ENCODE data around the gene EFCAB10.
A peak's percentile ranks its signal among the peaks of the same experiment; 100 is the strongest.
"Not testable (repeated sequence)": the region's sequence is repeated elsewhere in the genome, so short reads cannot be mapped to it uniquely, and the experiment has no call there.

Gene EFCAB10

GRCh38 chr7:105531792-105532671 lies 49.3 kb downstream of the EFCAB10 start, which contains the start of gene RINT1:
RINT1 (plus strand) TSS chr7:105532201; CDS start chr7:105532316, 115 bp downstream.
- Mint-ChIP-seq H3K4me1 (peaks cover 8% of the 10 kb centered on the region), H3K27me3 (no peaks in the 10 kb centered on the region), H3K27ac (peak within 1 kb of the TSS; percentile 78), H3K9me3 (no peaks in the 10 kb centered on the region), H3K36me3 (peaks cover 2% of the 10 kb centered on the region), H3K4me3 (peak within 1 kb of the TSS; percentile 93)
- DNase-seq (ENCODE audit: low spot score in 2 of 2) (peak; percentile 93 to 95), ATAC-seq (ENCODE audit: low read depth) (peak; percentile 91)

GRCh38 chr7:105530546-105530945 lies 50.7 kb downstream of the EFCAB10 start:
- H3K9me3 Mint-ChIP-seq: no peaks in the 10 kb centered on the region
- no peaks in the 10 kb centered on the region for H3K36me3 Mint-ChIP-seq
- no peaks in the 10 kb centered on the region for H3K27me3 Mint-ChIP-seq
- ATAC-seq (ENCODE audit: low read depth) (no peak), DNase-seq (ENCODE audit: low spot score in 2 of 2) (no peak)
- peaks cover 8% of the 10 kb centered on the region for H3K4me1 Mint-ChIP-seq
- H3K4me3 Mint-ChIP-seq: peak overlapping the region; percentile 3
- no peak overlapping the region for H3K27ac Mint-ChIP-seq

- Mint-ChIP-seq H3K27me3 (no peaks in the 10 kb centered on the region), H3K4me1 (peaks cover 8% of the 10 kb centered on the region), H3K9me3 (no peaks in the 10 kb centered on the region), H3K4me3 (peak overlapping the region; percentile 3), H3K36me3 (no peaks in the 10 kb centered on the region), H3K27ac (peak overlapping the region; percentile 5)
- ATAC-seq (ENCODE audit: low read depth): no peak
- DNase-seq (ENCODE audit: low spot score in 2 of 2): no peak
Observed at GRCh38 chr7:105530126-105530525, 51.2 kb downstream of the EFCAB10 start.

- H3K36me3 Mint-ChIP-seq; H3K4me3 Mint-ChIP-seq; H3K27ac Mint-ChIP-seq; DNase-seq (ENCODE audit: low spot score in 2 of 2); H3K27me3 Mint-ChIP-seq; H3K4me1 Mint-ChIP-seq; ATAC-seq (ENCODE audit: low read depth); H3K9me3 Mint-ChIP-seq: not testable (repeated sequence)
Observed at GRCh38 chr7:105527737-105528136, 53.6 kb downstream of the EFCAB10 start.

GRCh38 chr7:105524840-105525239 lies 56.5 kb downstream of the EFCAB10 start:
- H3K4me3 Mint-ChIP-seq: no peak overlapping the region
- H3K27me3 Mint-ChIP-seq: no peaks in the 10 kb centered on the region
- no peaks in the 10 kb centered on the region for H3K9me3 Mint-ChIP-seq
- ATAC-seq (ENCODE audit: low read depth) (no peak), DNase-seq (ENCODE audit: low spot score in 2 of 2) (no peak)
- no peak overlapping the region for H3K27ac Mint-ChIP-seq
- H3K4me1 Mint-ChIP-seq: peaks cover 9% of the 10 kb centered on the region
- no peaks in the 10 kb centered on the region for H3K36me3 Mint-ChIP-seq

- not testable (repeated sequence) for H3K4me3 Mint-ChIP-seq; H3K27ac Mint-ChIP-seq; ATAC-seq (ENCODE audit: low read depth); H3K36me3 Mint-ChIP-seq; H3K9me3 Mint-ChIP-seq; DNase-seq (ENCODE audit: low spot score in 2 of 2); H3K4me1 Mint-ChIP-seq; H3K27me3 Mint-ChIP-seq
Observed at GRCh38 chr7:105524423-105524822, 56.9 kb downstream of the EFCAB10 start.

- H3K27ac Mint-ChIP-seq: peak within 1 kb of the TSS; percentile 88
- no peaks in the 10 kb centered on the region for H3K36me3 Mint-ChIP-seq
- peak within 1 kb of the TSS; percentile 94 for H3K4me3 Mint-ChIP-seq
- H3K9me3 Mint-ChIP-seq: no peaks in the 10 kb centered on the region
- peaks cover 9% of the 10 kb centered on the region for H3K4me1 Mint-ChIP-seq
- peak; percentile 62 to 70 for DNase-seq (ENCODE audit: low spot score in 2 of 2)
- ATAC-seq (ENCODE audit: low read depth): peak; percentile 91
- no peaks in the 10 kb centered on the region for H3K27me3 Mint-ChIP-seq
Observed at GRCh38 chr7:105521717-105522463, 59.4 kb downstream of the EFCAB10 start, which contains the start of gene PUS7. PUS7 (minus strand) TSS chr7:105522271; CDS start chr7:105508512, 13,759 bp downstream.

- DNase-seq (ENCODE audit: low spot score in 2 of 2): peak in 1 of 2 donors; percentile 5
- Mint-ChIP-seq H3K36me3 (no peaks in the 10 kb centered on the region), H3K4me3 (peak overlapping the region; percentile 94), H3K4me1 (peaks cover 9% of the 10 kb centered on the region), H3K27ac (peak overlapping the region; percentile 88), H3K27me3 (no peaks in the 10 kb centered on the region), H3K9me3 (no peaks in the 10 kb centered on the region)
- ATAC-seq (ENCODE audit: low read depth): peak; percentile 14
Observed at GRCh38 chr7:105521027-105521716, 60.1 kb downstream of the EFCAB10 start.

GRCh38 chr7:105520620-105521019 lies 60.7 kb downstream of the EFCAB10 start:
- not testable (repeated sequence) for H3K36me3 Mint-ChIP-seq; H3K27ac Mint-ChIP-seq; DNase-seq (ENCODE audit: low spot score in 2 of 2); H3K4me1 Mint-ChIP-seq; H3K27me3 Mint-ChIP-seq; ATAC-seq (ENCODE audit: low read depth); H3K9me3 Mint-ChIP-seq
- peak overlapping the region; percentile 32 for H3K4me3 Mint-ChIP-seq

- Mint-ChIP-seq H3K27ac (no peak overlapping the region), H3K36me3 (no peaks in the 10 kb centered on the region), H3K9me3 (no peaks in the 10 kb centered on the region), H3K27me3 (no peaks in the 10 kb centered on the region), H3K4me1 (peaks cover 3% of the 10 kb centered on the region), H3K4me3 (peak overlapping the region; percentile 44)
- ATAC-seq (ENCODE audit: low read depth) (no peak), DNase-seq (ENCODE audit: low spot score in 2 of 2) (no peak)
Observed at GRCh38 chr7:105519353-105519752, 61.9 kb downstream of the EFCAB10 start.

GRCh38 chr7:105515610-105516009 lies 65.7 kb downstream of the EFCAB10 start:
- H3K9me3 Mint-ChIP-seq; ATAC-seq (ENCODE audit: low read depth); H3K27ac Mint-ChIP-seq; DNase-seq (ENCODE audit: low spot score in 2 of 2); H3K27me3 Mint-ChIP-seq; H3K36me3 Mint-ChIP-seq; H3K4me3 Mint-ChIP-seq: not testable (repeated sequence)
- peaks cover 11% of the 10 kb centered on the region for H3K4me1 Mint-ChIP-seq
